Fibroblast of the aortic adventitia (primary cell): Measurements from ENCODE around the gene MAMSTR. TPM values are rescaled to one million over a fixed set of nuclear protein-coding genes. Genes with fewer than 3 reads are reported as not detected.

ENCODE experiments used
- DNase-seq: peaks from one replicate; pipeline ENCODE4 v3.0.0-alpha.2; 2010; ENCODE audit warnings: low read depth
- H3K4me3 ChIP-seq: 2 replicates; pipeline ENCODE4 v1.5.1; 2011; ENCODE audit warnings: low read depth, mild to moderate bottlenecking, control low read depth, low read length, moderate library complexity
- CTCF ChIP-seq: IDR thresholded peaks from 2 replicates; pipeline ENCODE4 v1.5.1; 2011; ENCODE audit warnings: mild to moderate bottlenecking, low read length, control low read depth, inconsistent platforms; ENCODE audit not compliant: insufficient read depth
- total RNA-seq: library from RNA; depleted of rRNA; stranded (reverse); fragments of >200 nt; gene quantifications from 2 replicates; pipeline ENCODE4 v1.2.3, GENCODE V29; 2012; ENCODE audit warnings: low replicate concordance

Gene MAMSTR
- total RNA-seq, 1 donor, result 8.0 TPM

- no peak overlapping the region for H3K4me3 ChIP-seq
- no peak for TF ChIP-seq CTCF
- DNase-seq, result no peak
Observed at GRCh38 chr19:48668761-48669160, 50.8 kb downstream of the MAMSTR start.

GRCh38 chr19:48668332-48668731, 51.2 kb downstream of the MAMSTR start:
- no peak overlapping the region for H3K4me3 ChIP-seq
- no peak for DNase-seq
- TF ChIP-seq CTCF, result no peak

- no peak for DNase-seq
- H3K4me3 ChIP-seq, result no peak overlapping the region
- no peak for TF ChIP-seq CTCF
Observed at GRCh38 chr19:48665786-48666185, 53.7 kb downstream of the MAMSTR start.

GRCh38 chr19:48664476-48664875, 55.0 kb downstream of the MAMSTR start:
- DNase-seq, result no peak
- H3K4me3 ChIP-seq, result no peak overlapping the region
- TF ChIP-seq CTCF, result no peak

- no peak for DNase-seq
- no peak for TF ChIP-seq CTCF
- H3K4me3 ChIP-seq, result no peak overlapping the region
Observed at GRCh38 chr19:48663667-48664066, 55.9 kb downstream of the MAMSTR start.

Other genes with a start within 250 kb of the MAMSTR start
- not detected in 2 replicates for gene LMTK3, start 207.9 kb downstream of the MAMSTR start, total RNA-seq
- not detected in 2 replicates for gene SULT2B1, start 167.6 kb downstream of the MAMSTR start, total RNA-seq
- gene SPACA4, start 113.0 kb downstream of the MAMSTR start, total RNA-seq, result not detected in 2 replicates
- gene FAM83E, start 104.6 kb downstream of the MAMSTR start, total RNA-seq, result 0.18 TPM in 1 of 2 replicates, not detected in the other
- 1,782 and 2,036 TPM in 2 replicates for gene RPL18, start 100.5 kb downstream of the MAMSTR start, total RNA-seq
- 10.9 and 16.3 TPM in 2 replicates for gene SPHK2, start 100.2 kb downstream of the MAMSTR start, total RNA-seq
- gene DBP, start 82.3 kb downstream of the MAMSTR start, total RNA-seq, result 20.9 and 48.8 TPM in 2 replicates
- gene CA11, start 73.5 kb downstream of the MAMSTR start, total RNA-seq, result 2.3 and 14.5 TPM in 2 replicates
- gene NTN5, start 46.7 kb downstream of the MAMSTR start, total RNA-seq, result 0.09 TPM in 1 of 2 replicates, not detected in the other
- not detected in 2 replicates for gene FUT2, start 23.8 kb downstream of the MAMSTR start, total RNA-seq
- gene RASIP1, start 20.9 kb upstream of the MAMSTR start, total RNA-seq, result 0.16 and 0.45 TPM in 2 replicates
- gene IZUMO1, start 27.2 kb upstream of the MAMSTR start, total RNA-seq, result not detected in 2 replicates
- gene FUT1, start 32.9 kb upstream of the MAMSTR start, total RNA-seq, result under 0.01 TPM in 1 of 2 replicates, not detected in the other
- gene FGF21, start 35.8 kb upstream of the MAMSTR start, total RNA-seq, result not detected in 2 replicates
- 9.6 and 30.4 TPM in 2 replicates for gene BCAT2, start 91.3 kb upstream of the MAMSTR start, total RNA-seq
- gene HSD17B14, start 116.8 kb upstream of the MAMSTR start, total RNA-seq, result 3.6 and 25.5 TPM in 2 replicates
- 28.9 and 44.0 TPM in 2 replicates for gene PLEKHA4, start 148.9 kb upstream of the MAMSTR start, total RNA-seq
- 45.8 and 53.6 TPM in 2 replicates for gene PPP1R15A, start 152.7 kb upstream of the MAMSTR start, total RNA-seq
- gene TULP2, start 179.0 kb upstream of the MAMSTR start, total RNA-seq, result 0.54 TPM in 1 of 2 replicates, not detected in the other
- gene NUCB1, start 180.6 kb upstream of the MAMSTR start, total RNA-seq, result 267 and 932 TPM in 2 replicates
- not detected in 2 replicates for gene DHDH, start 214.0 kb upstream of the MAMSTR start, total RNA-seq
- 15.5 and 45.8 TPM in 2 replicates for gene BAX, start 235.2 kb upstream of the MAMSTR start, total RNA-seq
- 5,494 and 8,302 TPM in 2 replicates for gene FTL, start 245.6 kb upstream of the MAMSTR start, total RNA-seq